Measurements from ENCODE around the gene ZMYM4.

DNA sequence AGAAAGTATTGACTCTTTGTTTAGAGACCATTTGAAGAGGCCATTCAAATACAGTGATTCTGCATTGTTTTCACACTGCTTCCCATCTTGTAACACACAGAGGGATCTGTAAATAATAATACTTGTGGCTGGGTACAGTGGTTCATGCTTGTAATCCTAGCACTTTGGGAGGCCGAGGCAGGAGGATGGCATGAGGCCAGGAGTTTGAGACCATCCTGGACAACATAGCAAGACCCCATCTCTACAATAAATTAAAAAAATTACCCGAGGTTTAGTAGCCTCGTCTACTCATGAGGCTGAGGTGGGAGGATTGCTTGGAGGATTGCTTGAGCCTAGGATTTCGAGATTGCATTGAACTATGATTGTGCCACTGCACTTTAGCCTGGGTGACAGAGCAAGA lies 5.7 kb downstream of the ZMYM4 start:
- TF ChIP-seq CTCF (IDR thresholded peaks at IDR 0.05; ENCODE audit: insufficient read depth, low read length) (no peak), SPI1 (IDR thresholded peaks at IDR 0.05; ENCODE audit: borderline replicate concordance, low read depth) (no peak)
- TF ChIP-seq, protein P1, sequence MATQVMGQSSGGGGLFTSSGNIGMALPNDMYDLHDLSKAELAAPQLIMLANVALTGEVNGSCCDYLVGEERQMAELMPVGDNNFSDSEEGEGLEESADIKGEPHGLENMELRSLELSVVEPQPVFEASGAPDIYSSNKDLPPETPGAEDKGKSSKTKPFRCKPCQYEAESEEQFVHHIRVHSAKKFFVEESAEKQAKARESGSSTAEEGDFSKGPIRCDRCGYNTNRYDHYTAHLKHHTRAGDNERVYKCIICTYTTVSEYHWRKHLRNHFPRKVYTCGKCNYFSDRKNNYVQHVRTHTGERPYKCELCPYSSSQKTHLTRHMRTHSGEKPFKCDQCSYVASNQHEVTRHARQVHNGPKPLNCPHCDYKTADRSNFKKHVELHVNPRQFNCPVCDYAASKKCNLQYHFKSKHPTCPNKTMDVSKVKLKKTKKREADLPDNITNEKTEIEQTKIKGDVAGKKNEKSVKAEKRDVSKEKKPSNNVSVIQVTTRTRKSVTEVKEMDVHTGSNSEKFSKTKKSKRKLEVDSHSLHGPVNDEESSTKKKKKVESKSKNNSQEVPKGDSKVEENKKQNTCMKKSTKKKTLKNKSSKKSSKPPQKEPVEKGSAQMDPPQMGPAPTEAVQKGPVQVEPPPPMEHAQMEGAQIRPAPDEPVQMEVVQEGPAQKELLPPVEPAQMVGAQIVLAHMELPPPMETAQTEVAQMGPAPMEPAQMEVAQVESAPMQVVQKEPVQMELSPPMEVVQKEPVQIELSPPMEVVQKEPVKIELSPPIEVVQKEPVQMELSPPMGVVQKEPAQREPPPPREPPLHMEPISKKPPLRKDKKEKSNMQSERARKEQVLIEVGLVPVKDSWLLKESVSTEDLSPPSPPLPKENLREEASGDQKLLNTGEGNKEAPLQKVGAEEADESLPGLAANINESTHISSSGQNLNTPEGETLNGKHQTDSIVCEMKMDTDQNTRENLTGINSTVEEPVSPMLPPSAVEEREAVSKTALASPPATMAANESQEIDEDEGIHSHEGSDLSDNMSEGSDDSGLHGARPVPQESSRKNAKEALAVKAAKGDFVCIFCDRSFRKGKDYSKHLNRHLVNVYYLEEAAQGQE (IDR thresholded peaks at IDR 0.05; ENCODE audit: insufficient replicate concordance, low read depth), result no peak
